HCT116 (cell line): ENCODE results near the gene EPB41L4A. TPM values are rescaled to one million over a fixed set of nuclear protein-coding genes. Genes with fewer than 3 reads are reported as not detected.

Experiments
- ATAC-seq: fragments of 200-7000 bp; cut with Tn5 transposase; 2 replicates; pipeline ENCODE4 v1.9.1; 2020; ENCODE audit warnings: mild to moderate bottlenecking, moderate library complexity
- BruUV-seq: library from RNA; stranded (reverse); fragments of 400-500 nt; replicated peaks from 2 replicates; lab custom pipeline; 2021; lab: Mats Ljungman, UMichigan
- CTCF ChIA-PET: fragments of 300-600 bp; sonication (Branson Sonifier 250); formaldehyde crosslinking; loops from one replicate; lab custom pipeline; 2021; ENCODE audit warnings: antibody characterized with exemption; lab: Charles Lee
- POLR2A ChIA-PET: fragments of 300-600, 350-600 bp; sonication (Branson Sonifier 250); formaldehyde crosslinking; loops from one replicate; lab custom pipeline; 2021; ENCODE audit warnings: antibody characterized with exemption; lab: Charles Lee
- RAD21 ChIA-PET, 2 experiments: fragments of 300-600 bp; sonication (Branson Sonifier 250); formaldehyde crosslinking; loops; one replicate each; lab custom pipeline; 2023; ENCODE audit warnings: low total read pairs in 2 of 2; ENCODE audit not compliant: uncharacterized antibody in 2 of 2, unreplicated experiment in 2 of 2, low non-redundant PET in 1 of 2; lab: Charles Lee
- DNase-seq: peaks from one replicate; pipeline ENCODE4 v3.0.0-alpha.2; 2010; ENCODE audit warnings: low read depth, low spot score
- H2AFZ ChIP-seq: fragments of 200-600 bp; shearing (Covaris generic), sonication (generic); 2 replicates; pipeline ENCODE4 v1.6.1; 2017; ENCODE audit warnings: low read depth, mixed run types, mixed read lengths, antibody characterized with exemption, low read length; ENCODE audit not compliant: poor library complexity, severe bottlenecking
- H3K27ac ChIP-seq: 2 replicates; pipeline ENCODE4 v1.5.1; 2012; ENCODE audit warnings: low read depth, low read length
- H3K27me3 ChIP-seq: fragments of 200-600 bp; sonication (generic); 2 replicates; pipeline ENCODE4 v1.6.1; 2016; ENCODE audit warnings: mixed run types, low read length, mixed read lengths; ENCODE audit not compliant: insufficient read depth
- H3K36me3 ChIP-seq, 2 experiments: fragments of 200-500 bp in 1 of 2; fragments of 200-600 bp in 1 of 2; sonication (Bioruptor generic) in 1 of 2; sonication (generic) in 1 of 2; 2 replicates each; pipeline versions ENCODE4 v1.5.1 to v1.6.1; 2014 to 2016; ENCODE audit warnings: low read length in 2 of 2, inconsistent platforms in 1 of 2, mixed read lengths in 1 of 2, mixed run types in 1 of 2; ENCODE audit not compliant: insufficient read depth in 2 of 2, control insufficient read depth in 1 of 2
- H3K4me1 ChIP-seq, 2 experiments: fragments of 200-600 bp in 1 of 2; sonication (generic) in 1 of 2; 2 replicates each; pipeline versions ENCODE4 v1.5.1 to v1.6.1; 2012 to 2017; ENCODE audit warnings: low read length in 2 of 2, inconsistent platforms in 1 of 2, mild to moderate bottlenecking in 1 of 2, mixed read lengths in 1 of 2, mixed run types in 1 of 2, moderate library complexity in 1 of 2; ENCODE audit not compliant: insufficient read depth in 2 of 2, control insufficient read depth in 1 of 2
- H3K4me2 ChIP-seq: fragments of 200-600 bp; sonication (generic); 2 replicates; pipeline ENCODE4 v1.6.1; 2017; ENCODE audit warnings: mixed run types, low read length, mixed read lengths
- H3K4me3 ChIP-seq, 2 experiments: fragments of 200-600 bp in 1 of 2; sonication (generic) in 1 of 2; replicated peaks in 1 of 2; 2 replicates each; pipeline ENCODE4 v1.5.1; 2011 to 2016; ENCODE audit warnings: low read length in 2 of 2, control low read depth in 1 of 2, low read depth in 1 of 2, mild to moderate bottlenecking in 1 of 2, mixed read lengths in 1 of 2, mixed run types in 1 of 2
- H3K79me2 ChIP-seq: fragments of 200-600 bp; sonication (generic); 2 replicates; pipeline ENCODE4 v1.6.1; 2017; ENCODE audit warnings: mild to moderate bottlenecking, mixed run types, low read length, moderate library complexity, mixed read lengths; ENCODE audit not compliant: insufficient read depth
- H3K9ac ChIP-seq: fragments of 200-600 bp; sonication (generic); 2 replicates; pipeline ENCODE4 v1.6.1; 2016; ENCODE audit warnings: low read length, mixed read lengths
- H3K9me2 ChIP-seq: fragments of 200-600 bp; sonication (generic), shearing (Covaris generic); 2 replicates; pipeline ENCODE4 v1.6.1; 2017; ENCODE audit warnings: mixed run types, mild to moderate bottlenecking, moderate library complexity; ENCODE audit not compliant: insufficient read depth
- H3K9me3 ChIP-seq, 2 experiments: fragments of 200-500 bp in 1 of 2; fragments of 200-600 bp in 1 of 2; sonication (Bioruptor generic) in 1 of 2; sonication (generic) in 1 of 2; 2 replicates each; pipeline ENCODE4 v1.6.1; 2014 to 2017; ENCODE audit warnings: low read length in 2 of 2, mixed read lengths in 2 of 2, inconsistent platforms in 1 of 2, low read depth in 1 of 2, mild to moderate bottlenecking in 1 of 2, mixed run types in 1 of 2, moderate library complexity in 1 of 2; ENCODE audit not compliant: control insufficient read depth in 1 of 2, insufficient read depth in 1 of 2
- H4K20me1 ChIP-seq: fragments of 200-600 bp; sonication (generic), shearing (Covaris generic); 2 replicates; pipeline ENCODE4 v1.6.1; 2017; ENCODE audit warnings: mixed run types, mild to moderate bottlenecking, moderate library complexity; ENCODE audit not compliant: insufficient read depth
- ATF3 ChIP-seq: IDR thresholded peaks from 2 replicates; pipeline ENCODE4 v1.6.1; 2012
- CBX3 ChIP-seq: IDR thresholded peaks from 2 replicates; pipeline ENCODE4 v1.6.1; 2012; ENCODE audit warnings: low read depth
- CEBPB ChIP-seq: IDR thresholded peaks from 2 replicates; pipeline ENCODE4 v1.6.1; 2012; ENCODE audit warnings: low read depth
- CTCF ChIP-seq, 3 experiments: fragments of 200-600 bp in 1 of 3; sonication (generic) in 1 of 3; IDR thresholded peaks in 2 of 3; conservative IDR thresholded peaks in 1 of 3; 2 replicates each; pipeline ENCODE4 v1.5.1; 2012 to 2017; ENCODE audit warnings: low read depth in 2 of 3, low read length in 2 of 3, antibody characterized with exemption in 1 of 3, borderline replicate concordance in 1 of 3, control low read depth in 1 of 3, mild to moderate bottlenecking in 1 of 3, mixed read lengths in 1 of 3, mixed run types in 1 of 3, moderate library complexity in 1 of 3; ENCODE audit not compliant: insufficient read depth in 1 of 3
- EGR1 ChIP-seq: IDR thresholded peaks from 2 replicates; pipeline ENCODE4 v1.6.1; 2012; ENCODE audit warnings: low read depth
- ELF1 ChIP-seq: IDR thresholded peaks from 2 replicates; pipeline ENCODE4 v1.6.1; 2012; ENCODE audit warnings: low read depth, borderline replicate concordance
- EZH2 ChIP-seq: fragments of 200-600 bp; sonication (generic); IDR thresholded peaks from 2 replicates; pipeline ENCODE4 v1.6.1; 2017; ENCODE audit warnings: antibody characterized with exemption, mixed run types
- EZH2phosphoT487 ChIP-seq: fragments of 200-600 bp; IDR thresholded peaks from 2 replicates; pipeline ENCODE4 v1.6.1; 2018; ENCODE audit warnings: antibody characterized with exemption, borderline replicate concordance
- FOSL1 ChIP-seq: IDR thresholded peaks from 2 replicates; pipeline ENCODE4 v1.6.1; 2012; ENCODE audit warnings: low read depth
- JUND ChIP-seq: IDR thresholded peaks from 2 replicates; pipeline ENCODE4 v1.6.1; 2012
- POLR2AphosphoS5 ChIP-seq: IDR thresholded peaks from 2 replicates; pipeline ENCODE4 v1.6.1; 2011; ENCODE audit warnings: mild to moderate bottlenecking, low read depth, low read length, moderate library complexity
- REST ChIP-seq: IDR thresholded peaks from 2 replicates; pipeline ENCODE4 v1.6.1; 2012; ENCODE audit warnings: low read depth
- SIN3A ChIP-seq: IDR thresholded peaks from 2 replicates; pipeline ENCODE4 v1.6.1; 2012; ENCODE audit warnings: low read depth
- SP1 ChIP-seq: IDR thresholded peaks from 2 replicates; pipeline ENCODE4 v1.6.1; 2012; ENCODE audit warnings: low read depth
- YY1 ChIP-seq: IDR thresholded peaks from 2 replicates; pipeline ENCODE4 v1.6.1; 2011; ENCODE audit warnings: low read length, low read depth, moderate library complexity, mild to moderate bottlenecking; ENCODE audit not compliant: insufficient replicate concordance; ENCODE audit errors: extremely low read depth
- ZBTB33 ChIP-seq: IDR thresholded peaks from 2 replicates; pipeline ENCODE4 v1.6.1; 2011; ENCODE audit warnings: mild to moderate bottlenecking, low read length, moderate library complexity; ENCODE audit not compliant: insufficient replicate concordance; ENCODE audit errors: extremely low read depth
- ZFX ChIP-seq: fragments of 450-650 bp; IDR thresholded peaks from 2 replicates; pipeline ENCODE4 v1.6.1; 2017
- ZNF274 ChIP-seq: fragments of 200-500 bp; sonication (Bioruptor generic); IDR thresholded peaks from 2 replicates; pipeline ENCODE4 v1.6.1; 2014; ENCODE audit warnings: mild to moderate bottlenecking, low read depth, low read length, inconsistent platforms
- intact Hi-C: fragments of 100-400 bp; cut with micrococcal nuclease; formaldehyde crosslinking; loops from 2 replicates; pipeline ENCODE4 v1.10.0; 2022
- total RNA-seq: library from RNA; stranded (reverse); gene quantifications from one replicate; pipeline ENCODE4 v1.2.1, GENCODE V29; 2021; ENCODE audit not compliant: unreplicated experiment

Gene EPB41L4A
- total RNA-seq, 1 experiment from 2014 or later = 2.8 TPM

- TF ChIP-seq REST = no peak
- no peak for TF ChIP-seq EZH2
- no peak for TF ChIP-seq CEBPB
- no peak for TF ChIP-seq ZBTB33
- no peak for TF ChIP-seq ELF1
Measured at GRCh38 chr5:112407240-112407639, 11.8 kb downstream of the EPB41L4A start (continued).

GRCh38 chr5:112403069-112403468 lies 16.0 kb downstream of the EPB41L4A start:
- DNase-seq = no peak
- no TSS peak for BruUV-seq
- Histone ChIP-seq H3K27me3 (no peaks in the 10 kb centered on the region), H3K9me2 (no peaks in the 10 kb centered on the region), H3K36me3 (no peaks in the 10 kb centered on the region), H3K9me3 (no peaks in the 10 kb centered on the region), H3K9ac (no peak overlapping the region), H3K4me3 (no peak overlapping the region), H2AFZ (no peak overlapping the region), H3K27ac (no peak overlapping the region), H4K20me1 (no peaks in the 10 kb centered on the region), H3K79me2 (no peaks in the 10 kb centered on the region), H3K4me2 (no peak overlapping the region), H3K4me1 (no peaks in the 10 kb centered on the region)
- ChIA-PET CTCF (interaction anchor here (0.8 kb wide), 1 partner anchor 17 kb away, joined by 3 read pairs; no protein-coding TSS in a partner anchor), POLR2A (no interaction called here), RAD21 (no interaction called here)
- ATAC-seq = no peak
- intact Hi-C loops = no loop called here
- no peak for TF ChIP-seq SIN3A
- no peak for TF ChIP-seq ZFX
- no peak for TF ChIP-seq CBX3
- no peak for TF ChIP-seq SP1
- TF ChIP-seq EGR1 = no peak
- TF ChIP-seq ZNF274 = no peak
- TF ChIP-seq ELF1 = no peak
- no peak for TF ChIP-seq JUND
- no peak for TF ChIP-seq FOSL1
- TF ChIP-seq YY1 = no peak
- TF ChIP-seq POLR2AphosphoS5 = no peak
- TF ChIP-seq CTCF (IDR thresholded peaks at IDR 0.05 in 2 of 3, conservative IDR thresholded peaks at IDR 0.05 in 1 of 3; ENCODE audit: borderline replicate concordance in 1 of 3, insufficient read depth in 1 of 3, low read depth in 2 of 3, low read length in 2 of 3) = no peak
- no peak for TF ChIP-seq EZH2
- TF ChIP-seq EZH2phosphoT487 = no peak
- TF ChIP-seq ATF3 = no peak
